ENCODE data around the gene MTAP.

The MTAP gene

GRCh38 chr9:21972361-21972760, 169.9 kb downstream of the MTAP start:
- DNase-seq: no peak

GRCh38 chr9:21974343-21974721, 171.9 kb downstream of the MTAP start:
- DNase-seq: no peak

GRCh38 chr9:21974722-21975409, 172.4 kb downstream of the MTAP start:
- no peak for DNase-seq

DNA sequence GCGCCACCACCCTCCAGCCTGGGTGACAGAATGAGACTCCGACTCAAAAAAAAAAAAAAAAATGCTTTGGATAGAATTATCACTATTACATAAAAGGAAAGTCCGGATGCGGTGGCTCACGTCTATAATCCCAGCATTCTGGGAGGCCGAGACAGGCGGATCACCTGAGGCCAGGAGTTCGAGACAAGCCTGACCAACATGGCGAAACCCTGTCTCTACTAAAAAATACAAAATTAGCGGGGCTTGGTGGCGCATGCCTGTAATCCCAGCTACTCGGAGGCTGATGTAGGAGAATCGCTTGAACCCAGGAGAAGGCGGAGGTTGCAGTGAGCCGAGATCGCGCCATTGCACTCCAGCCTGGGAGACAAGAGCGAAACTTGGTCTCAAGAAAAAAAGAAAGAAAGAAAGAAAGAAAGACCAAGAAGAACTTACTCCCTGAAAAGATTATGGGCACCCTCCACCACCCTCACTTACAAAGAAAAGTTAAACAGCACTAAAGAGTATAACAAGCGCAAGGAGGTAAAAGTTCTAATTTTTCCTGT, 174.0 kb downstream of the MTAP start:
- no peak for DNase-seq

- DNase-seq: no peak
Measured at GRCh38 chr9:21982391-21982790, 180.0 kb downstream of the MTAP start.

DNA sequence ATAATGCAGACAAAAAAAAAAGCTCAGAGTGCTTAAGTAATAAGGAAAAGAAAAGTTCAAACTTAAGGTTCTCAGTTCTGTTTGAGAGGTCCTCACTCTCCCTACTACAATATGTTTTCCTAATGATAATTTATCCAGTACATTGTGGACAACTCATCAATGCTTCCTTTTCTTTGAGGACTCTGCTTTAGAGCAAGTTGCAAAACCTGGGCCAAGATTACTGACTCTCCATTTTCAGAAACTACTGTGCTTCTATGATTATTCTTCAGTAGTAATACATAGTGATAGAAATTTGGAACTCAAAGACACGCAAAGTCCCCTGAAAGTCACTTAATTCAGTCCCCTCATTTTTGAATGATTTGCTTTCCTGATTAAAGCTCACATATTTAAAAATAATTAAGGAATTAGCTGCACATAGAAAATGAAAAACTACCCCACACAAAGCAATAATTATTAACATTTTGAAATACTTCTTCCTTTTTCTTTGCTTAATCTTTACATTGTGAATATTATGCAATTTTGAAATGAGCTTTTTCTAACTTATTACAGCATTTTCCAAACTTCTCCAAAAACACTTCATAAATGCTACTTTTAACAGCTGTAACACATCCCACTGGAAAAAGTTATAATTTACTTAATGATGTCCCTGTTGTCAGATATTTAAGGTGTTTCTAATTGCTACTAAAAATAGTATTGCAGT, 180.6 kb downstream of the MTAP start:
- peak; percentile 48 for DNase-seq

- DNase-seq: peak; percentile 76
Measured at GRCh38 chr9:21983561-21983935, 181.1 kb downstream of the MTAP start.

GRCh38 chr9:21984101-21984500, 181.7 kb downstream of the MTAP start:
- DNase-seq: no peak

- peak; percentile 43 for DNase-seq
Measured at GRCh38 chr9:21985964-21986667, 183.7 kb downstream of the MTAP start.
